Left renal cortex interstitium (tissue), 4 donors: ENCODE measurements around the gene PER1. TPM values are rescaled to one million over a fixed set of nuclear protein-coding genes. Genes with fewer than 3 reads are reported as not detected.

Source experiments
- DNase-seq, 4 donors: peaks; one replicate each; pipeline ENCODE4 v3.0.0-alpha.2; 2013; ENCODE audit warnings: low read depth in 4 of 4, low spot score in 2 of 4, missing footprints in 1 of 4
- polyA plus RNA-seq, 4 donors: library from polyadenylated mRNA; unstranded; fragments of 120-200 nt; gene quantifications; one replicate each; pipeline ENCODE4 v1.2.1, GENCODE V29; 2013; ENCODE audit not compliant: insufficient read length in 4 of 4

Gene PER1
- polyA plus RNA-seq, 4 donors, result 19.7 to 37.7 (median 30.8) TPM

GRCh38 chr17:8105957-8106398, 46.2 kb downstream of the PER1 start:
- DNase-seq, result no peak

DNA sequence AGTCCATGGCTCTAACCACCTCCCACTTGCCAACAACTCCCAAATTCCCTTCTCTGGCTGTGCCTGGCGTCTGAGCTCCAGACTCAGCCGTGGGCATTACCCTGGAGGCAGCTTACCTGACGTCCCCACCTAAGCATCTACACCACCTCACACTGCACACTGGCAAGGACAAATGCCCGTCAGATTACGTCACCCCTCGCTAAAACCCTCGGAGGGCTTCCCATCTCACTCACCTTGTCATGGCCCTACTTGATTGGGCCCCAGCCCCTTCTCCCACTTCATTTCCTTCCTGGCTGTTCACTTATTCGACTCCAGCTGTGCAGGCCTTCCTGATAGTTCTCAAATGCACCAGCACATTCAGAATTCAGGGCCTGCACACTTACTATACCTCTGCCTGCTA, 47.3 kb downstream of the PER1 start:
- no peak for DNase-seq

- DNase-seq, result no peak
These were observed 48.7 kb downstream of the PER1 start for GRCh38 chr17:8103549-8103948.

DNA sequence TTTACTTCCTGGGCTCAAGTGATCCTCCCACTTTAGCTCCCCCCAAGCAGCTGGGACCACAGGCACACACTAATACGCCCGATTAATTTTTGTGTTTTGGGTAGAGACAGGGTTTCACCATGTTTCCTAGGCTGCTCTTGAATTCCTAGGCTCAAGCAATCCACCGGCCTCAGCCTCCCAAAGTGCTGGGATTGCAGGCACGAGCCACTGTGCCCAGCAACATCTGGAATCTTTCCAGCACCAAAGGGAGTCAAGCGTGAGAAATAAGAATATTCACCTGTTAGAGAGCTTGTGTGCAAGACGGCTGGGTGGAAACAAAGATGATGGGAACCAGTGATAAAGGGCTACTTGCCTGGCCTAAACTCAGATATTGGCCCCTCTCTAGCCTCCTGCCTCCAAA, 50.5 kb downstream of the PER1 start:
- DNase-seq, result no peak

GRCh38 chr17:8100763-8101162, 51.4 kb downstream of the PER1 start:
- DNase-seq, result no peak

DNA sequence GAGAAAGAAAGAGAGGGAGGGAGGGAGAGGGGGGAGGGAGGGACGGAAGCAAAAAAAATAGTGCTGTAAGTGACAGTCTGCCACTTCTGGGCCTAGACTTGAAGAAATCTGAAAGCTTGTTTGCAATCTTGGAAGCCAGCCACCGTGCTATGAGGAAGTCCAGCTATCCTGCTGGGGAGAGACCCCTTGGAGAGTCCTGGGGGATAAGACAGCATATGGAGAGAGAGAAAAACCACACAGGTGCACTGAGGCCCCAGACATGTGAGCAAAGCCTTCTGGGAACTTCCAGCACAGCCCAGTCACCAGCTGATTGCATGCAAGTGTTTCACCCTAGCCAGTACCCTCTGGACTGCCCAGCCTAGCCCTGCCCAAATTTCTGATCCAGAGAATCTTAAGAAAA, 52.1 kb downstream of the PER1 start:
- no peak for DNase-seq

- no peak for DNase-seq
These were observed 55.7 kb downstream of the PER1 start for GRCh38 chr17:8096541-8096940.

DNA sequence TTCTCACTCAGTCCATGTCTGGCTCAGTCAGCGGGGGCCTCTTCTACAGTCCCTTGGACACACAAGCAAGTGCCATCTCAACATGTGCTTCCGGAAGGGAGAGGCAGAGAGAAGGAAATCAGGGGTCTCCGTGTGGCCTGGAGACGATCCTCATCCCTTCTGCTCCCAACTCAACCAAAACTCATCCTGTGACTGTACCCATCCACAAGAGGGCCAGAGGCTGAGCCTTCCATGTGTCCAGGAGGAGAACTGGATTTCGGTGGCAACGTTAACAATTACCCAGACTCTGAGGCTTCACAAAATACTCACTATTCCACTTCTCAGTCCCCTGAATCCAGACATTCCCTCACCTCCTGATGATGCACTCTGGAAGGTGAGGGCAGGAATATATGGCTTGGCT, 56.8 kb downstream of the PER1 start:
- DNase-seq, result no peak

DNA sequence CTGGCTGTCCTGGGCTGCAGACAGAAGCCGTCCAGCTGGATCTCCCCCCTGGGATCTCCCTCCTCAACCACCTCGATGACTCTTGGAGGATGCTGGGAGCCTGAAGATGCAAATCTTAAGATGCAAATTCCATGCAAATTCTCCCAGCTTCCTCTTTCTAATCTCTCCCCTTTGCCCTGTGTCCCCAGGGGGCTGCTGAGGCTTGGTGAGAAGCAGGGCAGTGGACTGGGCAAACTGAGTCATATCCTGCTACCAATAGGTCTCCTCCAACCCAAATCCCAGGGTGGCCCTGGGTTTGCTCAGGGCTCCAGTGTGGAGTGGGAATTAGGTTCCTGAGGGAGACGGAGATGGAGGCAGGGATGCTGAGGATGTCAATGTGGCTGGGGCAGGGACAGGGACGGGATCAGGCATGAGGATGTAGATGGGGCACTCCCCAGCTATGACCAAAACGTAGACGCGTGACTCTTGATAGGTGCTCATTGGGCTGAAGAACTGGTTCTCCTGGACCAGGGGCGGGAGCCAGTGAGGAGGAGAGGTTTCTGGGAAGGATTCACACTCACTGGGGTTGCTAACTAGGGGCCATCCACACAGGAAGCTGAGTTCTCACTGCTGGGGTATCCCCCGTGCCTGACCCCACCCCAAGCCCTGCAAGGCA, 61.0 kb downstream of the PER1 start:
- no peak for DNase-seq

Other genes with a start within 250 kb of the PER1 start
- 1 to 10 TPM; 3.0 to 6.1 (median 5.1) TPM for gene RNF227, start 236.1 kb downstream of the PER1 start, polyA plus RNA-seq
- 10 to 100 TPM in 2 of 4 donors, 1 to 10 TPM in 2; 7.8 to 16.3 (median 12.5) TPM for gene KCNAB3, start 222.5 kb downstream of the PER1 start, polyA plus RNA-seq
- 100 to 1,000 TPM; 126 to 157 (median 136) TPM for gene TRAPPC1, start 220.5 kb downstream of the PER1 start, polyA plus RNA-seq
- gene CNTROB, start 220.2 kb downstream of the PER1 start, polyA plus RNA-seq, result 10 to 100 TPM; 42.0 to 67.5 (median 57.0) TPM
- gene GUCY2D, start 149.8 kb downstream of the PER1 start, polyA plus RNA-seq, result under 1 TPM in 3 of 4 donors, not detected in 1; 0.37 to 0.88 (median 0.40) TPM
- gene ALOX15B, start 113.3 kb downstream of the PER1 start, polyA plus RNA-seq, result 1 to 10 TPM in 2 of 4 donors, under 1 TPM in 2; 0.84 to 1.8 (median 0.96) TPM
- gene ALOX12B, start 64.7 kb downstream of the PER1 start, polyA plus RNA-seq, result under 1 TPM; 0.65 to 0.99 (median 0.75) TPM
- gene ALOXE3, start 33.9 kb downstream of the PER1 start, polyA plus RNA-seq, result under 1 TPM in 1 of 4 donors, not detected in 3; 0.05 TPM
- gene HES7, start 28.3 kb downstream of the PER1 start, polyA plus RNA-seq, result under 1 TPM in 1 of 4 donors, not detected in 3; 0.13 TPM
- gene VAMP2, start 10.5 kb upstream of the PER1 start, polyA plus RNA-seq, result 100 to 1,000 TPM; 107 to 139 (median 124) TPM
- 10 to 100 TPM; 24.1 to 25.9 (median 24.4) TPM for gene TMEM107, start 24.0 kb upstream of the PER1 start, polyA plus RNA-seq
- gene BORCS6, start 37.8 kb upstream of the PER1 start, polyA plus RNA-seq, result 1 to 10 TPM; 3.7 to 6.5 (median 5.0) TPM
- gene AURKB, start 58.2 kb upstream of the PER1 start, polyA plus RNA-seq, result 10 to 100 TPM; 26.7 to 40.2 (median 36.0) TPM
- 10 to 100 TPM; 19.1 to 41.3 (median 30.1) TPM for gene CTC1, start 95.7 kb upstream of the PER1 start, polyA plus RNA-seq
- 10 to 100 TPM; 37.3 to 51.0 (median 44.5) TPM for gene PFAS, start 96.9 kb upstream of the PER1 start, polyA plus RNA-seq
- 10 to 100 TPM; 27.8 to 36.7 (median 31.5) TPM for gene RANGRF, start 136.3 kb upstream of the PER1 start, polyA plus RNA-seq
- gene SLC25A35, start 143.0 kb upstream of the PER1 start, polyA plus RNA-seq, result 1 to 10 TPM; 4.2 to 4.8 (median 4.4) TPM
- gene ARHGEF15, start 157.8 kb upstream of the PER1 start, polyA plus RNA-seq, result 10 to 100 TPM; 15.0 to 20.4 (median 18.5) TPM
- gene ODF4, start 187.4 kb upstream of the PER1 start, polyA plus RNA-seq, result not detected
- gene RPL26, start 230.8 kb upstream of the PER1 start, polyA plus RNA-seq, result 1,000 to 10,000 TPM; 2,416 to 3,586 (median 2,581) TPM
- under 1 TPM in 3 of 4 donors, not detected in 1; 0.04 to 0.27 (median 0.13) TPM for gene RNF222, start 245.4 kb upstream of the PER1 start, polyA plus RNA-seq